ENCODE measurements around the gene C19orf25.

- TF ChIP-seq CTCF (conservative IDR thresholded peaks at IDR 0.05 in 1 of 2, IDR thresholded peaks at IDR 0.05 in 1 of 2; ENCODE audit: low read depth in 1 of 2, low read length in 2 of 2) (no peak), EZH2 (IDR thresholded peaks at IDR 0.05; ENCODE audit: low read length, missing control alignments) (no peak)
These were observed 45.9 kb upstream of the C19orf25 start for GRCh38 chr19:1524972-1525325.
